B cell (primary cell): ENCODE results near the gene PIGM. TPM values are rescaled to one million over a fixed set of nuclear protein-coding genes. Genes with fewer than 3 reads are reported as not detected.

Source experiments
- ATAC-seq: fragments of 200-7000 bp; cut with Tn5 transposase; one replicate; pipeline ENCODE4 v1.10.0; 2021; ENCODE audit warnings: low read depth, mild to moderate bottlenecking, moderate number of reproducible peaks, moderate library complexity
- CTCF ChIA-PET: fragments of 350-600 bp; sonication (Branson Sonifier 250); formaldehyde crosslinking; loops from one replicate; lab custom pipeline; 2021; ENCODE audit warnings: antibody characterized with exemption, inconsistent platforms; lab: Charles Lee
- POLR2A ChIA-PET: fragments of 350-600 bp; sonication (Branson Sonifier 250); formaldehyde crosslinking; loops from one replicate; lab custom pipeline; 2021; ENCODE audit warnings: antibody characterized with exemption; lab: Charles Lee
- DNase-seq: peaks from one replicate; pipeline ENCODE4 v3.0.0; 2013
- H2AFZ ChIP-seq: 2 replicates; pipeline ENCODE4 v1.6.1; 2012; ENCODE audit warnings: mild to moderate bottlenecking, low read depth, low read length; ENCODE audit not compliant: insufficient read depth, poor library complexity, severe bottlenecking
- H3K27ac ChIP-seq, 2 donors: 1 replicate in 1 of 2; 2 replicates in 1 of 2; pipeline ENCODE4 v1.5.1; 2012 to 2013; ENCODE audit warnings: low read length in 2 of 2, mild to moderate bottlenecking in 2 of 2, moderate library complexity in 1 of 2
- H3K27me3 ChIP-seq, 4 experiments: fragments of 200-600 bp in 1 of 4; sonication (generic) in 1 of 4; replicated peaks in 1 of 4; 1 replicate in 2 of 4; 2 replicates in 2 of 4; pipeline versions ENCODE4 v1.6.1 to v1.7.0; 2013 to 2016; ENCODE audit warnings: low read length in 3 of 4, mild to moderate bottlenecking in 2 of 4, mixed read lengths in 1 of 4, moderate library complexity in 1 of 4; ENCODE audit not compliant: insufficient read depth in 4 of 4, control insufficient read depth in 3 of 4; ENCODE audit errors: control extremely low read depth in 1 of 4
- H3K36me3 ChIP-seq, 2 experiments: replicated peaks in 1 of 2; 1 replicate in 1 of 2; 2 replicates in 1 of 2; pipeline versions ENCODE4 v1.6.1 to v1.7.1; 2013; ENCODE audit warnings: low read length in 1 of 2; ENCODE audit not compliant: insufficient read depth in 2 of 2, control insufficient read depth in 1 of 2; ENCODE audit errors: control extremely low read depth in 1 of 2, extremely low read depth in 1 of 2
- H3K4me1 ChIP-seq, 2 donors: fragments of 200-600 bp in 1 of 2; sonication (generic) in 1 of 2; 1 replicate in 1 of 2; 2 replicates in 1 of 2; pipeline versions ENCODE4 v1.5.1 to v1.6.1; 2013 to 2017; ENCODE audit warnings: low read length in 2 of 2; ENCODE audit not compliant: control insufficient read depth in 2 of 2, insufficient read depth in 2 of 2
- H3K4me2 ChIP-seq: replicated peaks from 2 replicates; pipeline ENCODE3; 2012; ENCODE audit warnings: mild to moderate bottlenecking, low read depth, low read length; ENCODE audit not compliant: poor library complexity, severe bottlenecking
- H3K4me3 ChIP-seq, 5 experiments: fragments of 200-600 bp in 1 of 5; sonication (generic) in 1 of 5; 1 replicate in 3 of 5; 2 replicates in 2 of 5; pipeline versions ENCODE4 v1.5.1 to v1.7.0; 2011 to 2016; ENCODE audit warnings: low read length in 4 of 5, mild to moderate bottlenecking in 4 of 5, low read depth in 2 of 5, control low read depth in 1 of 5, moderate library complexity in 1 of 5; ENCODE audit not compliant: insufficient read depth in 1 of 5; ENCODE audit errors: control extremely low read depth in 1 of 5, extremely low read depth in 1 of 5
- H3K79me2 ChIP-seq: fragments of 200-600 bp; sonication (generic); one replicate; pipeline ENCODE4 v1.6.0; 2016; ENCODE audit warnings: low read length; ENCODE audit not compliant: control insufficient read depth, insufficient read depth
- H3K9ac ChIP-seq: fragments of 200-600 bp; sonication (generic); 2 replicates; pipeline ENCODE4 v1.6.1; 2017; ENCODE audit warnings: mild to moderate bottlenecking, low read length, moderate library complexity
- H3K9me3 ChIP-seq, 3 donors: one replicate each; pipeline versions ENCODE4 v1.6.1 to v1.7.1; 2013; ENCODE audit warnings: low read length in 2 of 3; ENCODE audit not compliant: control insufficient read depth in 2 of 3, insufficient read depth in 1 of 3; ENCODE audit errors: control extremely low read depth in 1 of 3
- H4K20me1 ChIP-seq: 2 replicates; pipeline ENCODE4 v1.6.0; 2012; ENCODE audit warnings: mild to moderate bottlenecking, low read length; ENCODE audit not compliant: insufficient read depth, control insufficient read depth, poor library complexity, severe bottlenecking
- H3K27ac Mint-ChIP-seq: one replicate; pipeline ENCODE4 v1.8.0; 2021; ENCODE audit warnings: mixed read lengths
- H3K27me3 Mint-ChIP-seq: one replicate; pipeline ENCODE4 v1.8.0; 2021; ENCODE audit warnings: mixed read lengths
- H3K4me1 Mint-ChIP-seq: one replicate; pipeline ENCODE4 v1.8.0; 2021; ENCODE audit warnings: mixed read lengths
- H3K4me3 Mint-ChIP-seq: one replicate; pipeline ENCODE4 v1.8.0; 2021; ENCODE audit warnings: mixed read lengths
- H3K9me3 Mint-ChIP-seq: one replicate; pipeline ENCODE4 v1.8.0; 2022; ENCODE audit warnings: mixed read lengths; ENCODE audit not compliant: insufficient read depth
- EZH2 ChIP-seq: IDR thresholded peaks from 2 replicates; pipeline ENCODE4 v1.6.1; 2012; ENCODE audit warnings: borderline replicate concordance, low read depth, mild to moderate bottlenecking, moderate library complexity, low read length; ENCODE audit not compliant: insufficient read depth, poor library complexity, severe bottlenecking
- WGBS: methylation state at CpG from one replicate; pipeline ENCODE4 v1.1.5; 2013; ENCODE audit warnings: missing lambda C conversion rate; ENCODE audit not compliant: insufficient coverage; 5-methylcytosine and 5-hydroxymethylcytosine counted together
- intact Hi-C: fragments of 100-400 bp; cut with micrococcal nuclease; formaldehyde crosslinking; loops from one replicate; pipeline ENCODE4 v1.10.0; 2022
- polyA plus RNA-seq: library from polyadenylated mRNA; depleted of rRNA; stranded (reverse); fragments of >200 nt; gene quantifications from 2 replicates; pipeline ENCODE4 v1.2.3, GENCODE V29; 2012
- total RNA-seq, 2 donors: library from RNA; stranded (reverse); fragments of 120-200 nt in 1 of 2; gene quantifications; 1 replicate in 1 of 2; 2 replicates in 1 of 2; pipeline versions ENCODE4 v1.2.3 to v1.2.4, GENCODE V29; 2013 to 2022
- TF ChIP-seq, protein P1 (sequence below): fragments of 200-600 bp; IDR thresholded peaks from one replicate; pipeline ENCODE4 v1.8.0; 2022; ENCODE audit warnings: antibody characterized with exemption, mild to moderate bottlenecking

Gene PIGM
- total and polyA plus RNA-seq, 2 donors (not counting 1 experiment from before 2014, with no cell fraction given) = 1.4 to 7.4 TPM

DNA sequence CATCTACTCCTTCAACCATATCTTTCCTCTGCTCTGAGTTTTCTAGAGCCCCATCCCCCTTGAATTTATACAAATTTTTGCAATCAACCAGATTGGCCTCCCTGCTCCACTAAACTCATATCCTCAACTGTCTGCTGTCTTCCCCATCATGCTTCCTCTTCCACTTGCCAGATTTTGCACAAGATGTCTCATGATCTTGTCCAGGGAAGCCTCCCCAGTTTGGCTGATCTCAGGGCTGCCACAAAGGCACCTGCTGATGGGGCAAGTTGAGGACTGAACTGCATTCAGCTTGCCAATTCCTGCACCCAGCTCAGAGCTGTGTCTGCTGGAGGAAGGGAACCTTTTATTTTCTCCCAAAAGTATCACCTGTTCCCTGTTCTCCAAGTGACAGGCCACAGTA lies 45.7 kb upstream of the PIGM start:
- POLR2A ChIA-PET = interaction anchor here (0.7 kb wide), 1 partner anchor 241 kb away, joined by 7 read pairs; no protein-coding TSS in a partner anchor
- no peaks in the 10 kb centered on the region for H3K4me1 ChIP-seq
- H3K27ac ChIP-seq = no peak overlapping the region
- no peaks in the 10 kb centered on the region for H4K20me1 ChIP-seq
- DNase-seq (no peak), ATAC-seq (no peak)
- no peak overlapping the region for H2AFZ ChIP-seq
- no peak overlapping the region for H3K27ac Mint-ChIP-seq
- CTCF ChIA-PET = interaction anchor here (1.4 to 5.4 kb wide), 10 partner anchors 8 to 945 kb away, joined by 3 to 46 read pairs (median 6); partner anchors contain the start of genes IGSF8 and KCNJ10
- H3K79me2 ChIP-seq = no peaks in the 10 kb centered on the region
- no peaks in the 10 kb centered on the region for H3K4me1 Mint-ChIP-seq
- no peaks in the 10 kb centered on the region for H3K9me3 ChIP-seq
- TF ChIP-seq EZH2 = no peak
- TF ChIP-seq, protein P1, sequence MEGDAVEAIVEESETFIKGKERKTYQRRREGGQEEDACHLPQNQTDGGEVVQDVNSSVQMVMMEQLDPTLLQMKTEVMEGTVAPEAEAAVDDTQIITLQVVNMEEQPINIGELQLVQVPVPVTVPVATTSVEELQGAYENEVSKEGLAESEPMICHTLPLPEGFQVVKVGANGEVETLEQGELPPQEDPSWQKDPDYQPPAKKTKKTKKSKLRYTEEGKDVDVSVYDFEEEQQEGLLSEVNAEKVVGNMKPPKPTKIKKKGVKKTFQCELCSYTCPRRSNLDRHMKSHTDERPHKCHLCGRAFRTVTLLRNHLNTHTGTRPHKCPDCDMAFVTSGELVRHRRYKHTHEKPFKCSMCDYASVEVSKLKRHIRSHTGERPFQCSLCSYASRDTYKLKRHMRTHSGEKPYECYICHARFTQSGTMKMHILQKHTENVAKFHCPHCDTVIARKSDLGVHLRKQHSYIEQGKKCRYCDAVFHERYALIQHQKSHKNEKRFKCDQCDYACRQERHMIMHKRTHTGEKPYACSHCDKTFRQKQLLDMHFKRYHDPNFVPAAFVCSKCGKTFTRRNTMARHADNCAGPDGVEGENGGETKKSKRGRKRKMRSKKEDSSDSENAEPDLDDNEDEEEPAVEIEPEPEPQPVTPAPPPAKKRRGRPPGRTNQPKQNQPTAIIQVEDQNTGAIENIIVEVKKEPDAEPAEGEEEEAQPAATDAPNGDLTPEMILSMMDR = no peak
- no peak overlapping the region for H3K4me3 ChIP-seq
- no peak overlapping the region for H3K4me2 ChIP-seq
- peaks cover 0 to 42% (median 31%) of the 10 kb centered on the region in 4 experiments for H3K27me3 ChIP-seq
- no peaks in the 10 kb centered on the region for H3K36me3 ChIP-seq
- no peak overlapping the region for H3K9ac ChIP-seq
- intact Hi-C loops = loop anchor here (5.0 kb wide), 1 partner anchor 140 kb away; no protein-coding TSS in a partner anchor
- H3K9me3 Mint-ChIP-seq = no peaks in the 10 kb centered on the region
- H3K27me3 Mint-ChIP-seq = peaks cover 58% of the 10 kb centered on the region
- no peak overlapping the region for H3K4me3 Mint-ChIP-seq

DNA sequence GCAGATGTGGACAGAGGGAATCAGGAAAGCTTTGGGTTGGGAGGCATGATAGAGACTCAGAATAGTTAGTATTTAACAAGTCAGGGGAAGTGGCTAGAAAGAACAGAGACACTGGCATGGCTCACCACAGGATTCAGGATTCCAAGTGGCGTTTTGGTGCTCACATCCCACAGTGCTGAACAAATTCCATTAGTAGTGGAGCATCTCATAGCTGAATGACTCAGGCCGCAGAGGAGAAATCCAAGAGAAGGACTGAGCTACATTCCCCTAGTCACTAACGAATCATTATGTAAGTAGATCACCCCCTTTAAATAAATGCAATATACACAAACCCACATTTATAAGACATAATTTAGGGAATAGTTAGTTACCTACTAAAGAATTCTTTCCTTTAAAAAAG lies 44.5 kb upstream of the PIGM start:
- Histone ChIP-seq H3K9ac (no peak overlapping the region), H3K4me3 (no peak overlapping the region), H4K20me1 (no peaks in the 10 kb centered on the region), H3K27me3 (peaks cover 0 to 35% (median 24%) of the 10 kb centered on the region in 4 experiments), H3K36me3 (no peaks in the 10 kb centered on the region), H3K79me2 (no peaks in the 10 kb centered on the region), H3K27ac (no peak overlapping the region), H3K4me2 (no peak overlapping the region), H3K4me1 (no peaks in the 10 kb centered on the region), H3K9me3 (no peaks in the 10 kb centered on the region), H2AFZ (no peak overlapping the region)
- TF ChIP-seq, protein P1 = no peak
- no peak for TF ChIP-seq EZH2
- 100% methylated on average over 1 of the region's 3 CpGs for WGBS
- DNase-seq (no peak), ATAC-seq (no peak)
- H3K27me3 Mint-ChIP-seq = peaks cover 57% of the 10 kb centered on the region
- intact Hi-C loops = loop anchor here (5.0 kb wide), 1 partner anchor 139 kb away; no protein-coding TSS in a partner anchor
- H3K27ac Mint-ChIP-seq = no peak overlapping the region
- no peak overlapping the region for H3K4me3 Mint-ChIP-seq
- ChIA-PET CTCF (interaction anchor here (4.4 to 5.4 kb wide), 2 partner anchors 10 to 30 kb away, joined by 24 to 46 read pairs; no protein-coding TSS in a partner anchor), POLR2A (no interaction called here)
- no peaks in the 10 kb centered on the region for H3K4me1 Mint-ChIP-seq
- no peaks in the 10 kb centered on the region for H3K9me3 Mint-ChIP-seq
